ENCODE data around the gene RUBCNL.
"Not testable (repeated sequence)": the region's sequence is repeated elsewhere in the genome, so short reads cannot be mapped to it uniquely, and the experiment has no call there.

RUBCNL gene

DNA sequence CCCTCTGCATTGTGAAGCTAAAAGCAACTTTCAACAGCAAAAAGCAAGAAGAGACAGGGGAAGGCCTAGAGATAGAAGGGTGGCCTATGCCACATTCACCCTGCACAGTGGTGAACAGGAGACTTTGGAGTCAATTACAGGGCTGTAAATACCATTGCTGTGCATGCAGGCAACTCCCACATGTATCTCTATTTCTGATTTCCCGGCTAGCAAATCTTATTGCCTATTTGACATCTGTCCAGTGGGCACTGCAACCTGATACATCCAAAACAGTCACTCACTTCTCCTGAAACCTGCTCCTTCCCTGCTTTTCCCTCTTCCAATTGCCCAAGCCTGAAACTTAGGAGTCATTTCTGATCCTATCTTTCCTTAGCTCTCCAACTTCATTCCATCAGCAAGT, 13.4 kb downstream of the RUBCNL start:
- DNase-seq, result no peak

DNA sequence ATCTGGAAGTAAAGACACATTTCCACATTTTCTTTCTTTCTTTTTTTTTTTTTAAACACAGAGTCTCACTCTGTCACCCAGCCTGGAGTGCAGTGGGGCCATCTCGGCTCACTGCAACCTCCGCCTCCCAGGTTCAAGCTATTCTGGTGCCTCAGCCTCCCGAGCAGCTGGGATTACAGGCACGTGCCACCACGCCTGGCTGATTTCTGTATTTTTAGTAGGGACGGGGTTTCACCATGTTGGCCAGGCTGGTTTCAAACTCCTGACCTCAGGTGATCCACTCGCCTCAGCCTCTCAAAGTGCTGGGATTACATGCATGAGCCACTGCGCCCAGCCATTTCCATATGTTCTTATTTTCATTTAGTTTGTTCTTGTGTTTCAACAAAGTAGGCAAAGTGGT, 14.1 kb downstream of the RUBCNL start:
- DNase-seq, result not testable (repeated sequence)

DNA sequence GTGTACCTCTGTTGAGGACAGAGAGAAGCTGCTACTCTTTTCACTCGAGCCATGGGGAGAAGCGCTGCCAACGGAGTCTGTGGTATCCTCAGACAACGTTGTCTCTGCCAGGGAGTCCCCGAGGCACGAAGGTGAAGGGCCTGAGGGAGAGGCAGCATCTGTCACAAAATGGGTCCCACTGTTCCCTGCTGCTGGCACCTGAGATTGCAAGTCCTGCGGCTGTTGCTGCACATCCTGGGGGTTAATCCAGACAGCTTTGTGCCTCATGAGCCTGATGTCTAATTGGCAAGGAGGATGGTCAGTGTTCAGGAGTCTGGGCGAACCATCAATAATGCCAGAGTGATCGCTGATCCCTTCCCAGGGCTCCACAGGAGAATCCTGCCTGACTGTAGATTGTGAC, 15.0 kb downstream of the RUBCNL start:
- DNase-seq, result no peak

DNA sequence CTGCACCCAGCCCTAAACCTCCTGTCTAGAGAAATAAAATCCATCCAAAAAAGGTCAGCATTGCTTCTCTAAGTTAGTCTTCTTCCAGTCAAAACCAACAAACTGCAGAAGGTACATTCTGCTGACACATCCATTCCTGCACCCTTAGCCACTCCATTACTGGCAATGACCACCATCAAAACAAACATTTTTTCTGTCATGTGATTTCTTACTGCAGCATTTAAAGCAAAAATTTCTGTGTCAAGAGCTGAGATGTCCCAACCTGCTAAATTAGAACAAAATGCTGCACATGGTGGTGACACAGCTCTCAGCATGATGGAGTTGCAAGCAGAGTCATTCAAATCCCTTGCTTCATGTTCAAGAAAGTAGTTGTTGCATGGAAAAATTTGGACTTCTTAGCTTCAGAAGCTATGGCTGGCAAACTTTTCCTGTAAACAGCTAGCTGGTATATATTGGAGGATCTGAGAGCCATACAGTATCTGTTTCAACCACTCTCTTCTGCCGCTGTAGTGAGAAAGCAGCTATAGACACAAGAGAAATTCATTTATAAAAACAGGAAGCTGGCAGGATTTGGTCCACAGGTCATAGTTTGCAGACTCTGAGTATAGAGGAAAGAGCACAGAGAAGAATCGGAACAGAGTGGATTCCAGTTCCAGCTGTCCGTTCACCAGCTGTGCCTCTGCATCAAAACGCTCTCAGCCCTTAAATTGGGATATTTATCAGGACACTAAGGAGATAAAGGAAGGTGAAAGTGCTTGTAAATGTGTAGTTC, 17.4 kb downstream of the RUBCNL start:
- DNase-seq, result no peak

DNA sequence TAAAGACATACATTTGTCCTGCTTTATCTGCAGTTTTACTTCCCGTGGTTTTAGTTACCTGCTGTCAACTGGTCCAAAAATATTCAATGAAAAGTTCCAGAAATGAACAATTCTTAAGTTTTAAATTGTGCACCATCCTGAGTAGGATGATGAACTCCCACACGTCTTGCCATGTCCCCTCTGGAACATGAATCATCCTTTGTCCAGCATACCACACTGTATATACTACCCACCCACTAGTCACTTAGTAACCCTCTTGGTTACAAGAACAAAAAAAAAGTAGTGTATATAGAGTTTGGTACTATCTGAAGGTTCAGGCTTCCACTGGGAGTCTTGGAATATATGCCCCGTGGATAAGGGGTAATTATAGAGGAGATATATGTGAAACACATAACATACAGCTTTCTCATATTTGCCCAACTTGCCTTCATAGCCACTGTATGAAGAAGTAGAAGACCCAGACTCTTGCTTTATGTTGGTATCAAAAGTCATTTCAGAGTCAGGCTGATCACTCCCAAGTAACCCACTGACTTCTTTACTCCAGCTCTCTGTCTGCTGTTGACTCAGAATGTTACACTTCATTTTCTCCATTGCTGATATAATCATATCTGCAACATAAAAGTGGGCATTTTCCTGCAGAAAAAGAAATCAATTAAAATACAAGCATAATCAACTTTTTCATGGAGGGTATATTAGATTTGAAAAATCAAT, 19.3 kb downstream of the RUBCNL start:
- no peak for DNase-seq

DNA sequence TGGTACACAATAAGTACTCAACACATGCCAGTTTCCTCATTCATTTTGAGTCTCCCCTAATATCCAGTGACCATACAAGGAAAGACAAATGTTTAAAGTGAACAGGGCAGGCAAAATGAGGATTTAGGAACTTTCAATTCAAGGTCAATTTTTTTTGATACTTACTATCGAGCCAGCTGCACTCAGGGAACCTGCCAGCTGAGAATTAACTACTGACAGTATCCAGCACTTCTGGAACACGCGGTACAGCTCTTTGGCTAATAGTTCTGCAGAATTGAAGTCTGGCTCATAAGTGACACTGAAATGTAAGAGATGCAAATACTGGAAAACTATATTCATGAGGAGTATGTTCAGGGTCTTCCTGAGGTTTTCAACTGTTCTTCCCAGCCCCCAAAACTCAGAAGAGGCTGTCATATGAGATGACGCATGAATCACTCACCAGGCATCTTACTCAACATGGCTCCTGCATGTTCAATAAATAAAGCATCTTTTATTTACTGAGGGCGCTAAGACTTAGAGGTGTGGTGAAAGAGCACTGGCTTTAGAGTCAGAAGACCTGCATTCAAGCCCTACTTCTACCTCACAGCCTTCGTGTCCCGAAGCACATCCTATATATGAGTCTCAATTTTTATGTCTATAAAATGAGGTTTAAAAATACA, 25.6 kb downstream of the RUBCNL start:
- DNase-seq, result no peak

DNA sequence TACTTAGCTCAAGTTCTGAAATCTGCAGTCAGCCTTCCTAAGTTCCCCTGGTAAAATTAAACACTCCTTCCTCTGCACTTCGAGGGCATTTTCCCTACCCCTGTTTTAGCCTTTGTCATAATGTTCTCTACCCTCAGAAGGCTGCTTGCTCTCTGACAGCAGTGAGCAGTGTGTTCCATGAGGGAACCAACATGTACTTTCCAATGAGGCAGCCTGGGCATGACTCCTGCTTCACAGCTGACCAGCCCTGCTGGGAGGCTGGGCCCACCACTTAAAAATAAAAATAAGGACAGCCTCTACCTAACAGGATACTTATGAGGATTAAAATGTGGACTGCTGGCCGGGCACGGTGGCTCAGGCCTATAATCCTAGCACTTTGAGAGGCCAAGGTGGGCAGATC, 26.4 kb downstream of the RUBCNL start:
- DNase-seq, result no peak

DNA sequence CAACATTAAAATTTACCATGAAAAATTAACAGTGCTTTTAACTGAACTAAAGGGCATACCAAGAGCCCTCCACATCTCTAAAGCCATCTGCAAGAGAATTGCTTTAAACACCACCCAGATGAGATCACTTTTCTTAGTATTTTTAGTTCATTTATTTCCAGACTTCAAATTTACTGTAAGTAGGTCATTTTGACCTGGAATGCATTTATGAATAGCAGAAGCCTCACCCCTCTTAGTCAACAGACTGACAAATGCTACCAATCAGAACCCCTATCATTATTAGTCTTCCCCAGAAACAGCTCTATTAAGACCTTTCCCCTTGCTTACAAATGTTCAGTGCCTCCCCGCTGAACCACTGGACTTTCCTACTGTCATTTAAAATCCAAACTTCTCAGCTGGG, 27.3 kb downstream of the RUBCNL start:
- DNase-seq, result no peak

DNA sequence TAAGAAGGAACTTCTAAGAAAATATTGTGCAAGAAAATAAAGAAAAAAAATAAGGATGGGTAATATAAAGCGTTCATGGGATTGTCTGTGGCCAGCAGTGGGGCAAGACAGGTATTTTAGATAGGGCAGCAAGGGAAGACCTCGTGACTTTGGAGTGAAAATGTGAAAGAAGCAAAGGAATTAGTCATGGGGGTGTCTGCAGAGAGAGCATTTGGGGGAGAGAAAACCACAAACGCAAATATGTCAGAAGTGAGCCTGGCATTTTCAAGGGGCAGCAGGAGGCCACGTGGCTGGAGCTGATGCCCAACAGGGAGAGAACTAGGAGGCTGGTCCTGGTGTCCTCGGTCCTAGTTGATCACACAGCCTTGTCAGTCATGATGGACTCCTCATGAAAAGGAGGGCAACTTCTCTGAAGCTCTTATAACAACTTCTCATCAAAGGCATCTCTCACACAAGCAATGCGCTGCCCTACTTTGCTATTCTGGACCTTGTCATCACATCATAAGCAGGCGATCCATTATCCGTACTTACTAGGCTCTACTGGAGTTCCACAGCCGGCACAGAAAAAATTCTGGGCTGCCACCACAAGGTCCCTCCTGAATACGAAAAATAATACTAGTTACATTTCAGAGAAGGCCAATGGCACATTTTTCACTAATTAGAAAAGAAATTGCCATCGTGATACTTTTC, 31.0 kb downstream of the RUBCNL start:
- DNase-seq, result no peak

DNA sequence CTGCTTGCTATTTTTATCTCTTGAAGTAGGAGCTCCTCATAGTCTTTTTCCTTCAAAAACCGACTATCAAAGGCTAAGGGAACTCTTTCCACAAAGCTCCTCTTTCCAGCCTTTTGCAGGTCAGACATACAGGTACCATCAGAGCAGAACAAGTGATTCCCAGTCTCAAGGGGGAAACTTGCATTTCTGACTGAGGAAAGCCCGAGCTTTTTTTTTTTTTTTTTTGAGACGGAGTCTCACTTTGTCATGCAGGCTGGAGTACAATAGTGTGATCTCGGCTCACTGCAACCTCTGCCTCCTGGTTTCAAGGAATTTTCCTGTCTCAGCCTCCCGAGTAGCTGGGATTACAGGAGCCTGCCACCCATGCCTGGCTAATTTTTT, 32.0 kb downstream of the RUBCNL start:
- DNase-seq, result no peak

DNA sequence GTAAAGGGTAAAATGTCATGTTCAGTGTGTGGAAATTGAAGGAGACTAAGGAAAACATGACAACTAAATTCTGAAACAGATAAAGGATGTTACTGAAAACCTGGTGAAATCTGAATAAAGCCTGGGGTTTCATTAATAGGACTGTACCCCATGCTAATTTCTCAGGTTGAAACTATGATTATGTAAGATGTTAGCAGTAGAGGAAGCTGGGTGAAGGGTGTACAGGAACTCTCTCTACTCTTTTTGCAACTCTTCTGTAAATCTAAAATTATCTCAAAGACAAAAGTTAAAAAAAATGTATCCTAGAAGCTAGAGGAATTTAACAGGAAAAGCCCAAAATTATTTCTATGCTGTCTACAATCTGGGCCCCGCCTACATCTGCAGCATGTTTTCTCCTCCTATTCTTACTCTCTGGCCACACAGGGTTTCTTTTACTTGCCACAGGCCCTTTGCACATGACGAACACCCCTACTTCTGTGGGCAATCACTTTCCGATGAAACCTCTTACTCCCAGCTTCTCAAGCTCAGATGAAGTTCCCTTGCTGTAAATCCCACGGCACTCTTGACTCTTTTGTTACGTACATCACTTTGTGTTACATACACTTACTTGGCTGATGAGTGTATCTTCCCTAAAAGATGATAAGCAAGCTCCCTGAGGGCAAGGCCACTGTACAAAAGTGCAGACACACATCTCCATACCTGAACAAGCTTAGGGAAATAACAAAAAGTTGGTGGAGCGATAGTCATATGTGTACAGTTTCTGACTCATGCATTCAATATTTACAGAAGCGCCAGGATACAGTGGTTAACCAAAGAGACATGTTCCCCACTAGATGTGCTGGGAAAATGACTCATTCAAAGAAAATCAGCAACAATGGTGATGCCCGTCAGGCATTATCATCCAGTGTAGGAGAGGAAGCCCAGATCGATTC, 32.6 kb downstream of the RUBCNL start:
- peak; percentile 43 for DNase-seq

DNA sequence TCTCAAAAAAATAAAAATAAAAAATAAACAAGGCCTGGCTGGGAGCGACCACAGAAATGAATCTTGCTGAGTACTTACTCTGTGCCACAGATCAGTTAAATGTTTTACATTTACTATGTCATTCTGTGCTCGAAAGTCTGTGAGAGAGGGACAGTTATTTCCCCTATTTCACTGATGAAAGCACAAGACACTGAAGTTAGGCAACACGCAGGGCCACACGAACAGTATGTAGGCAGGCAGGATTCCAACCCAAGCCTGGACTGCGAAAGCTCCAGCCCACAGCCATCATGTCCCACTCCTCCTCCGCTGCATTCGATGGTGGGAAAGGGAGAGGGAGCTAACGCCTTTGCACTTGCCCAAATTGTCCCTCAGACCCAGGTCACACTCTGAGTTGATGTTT, 34.2 kb downstream of the RUBCNL start:
- DNase-seq, result no peak

DNA sequence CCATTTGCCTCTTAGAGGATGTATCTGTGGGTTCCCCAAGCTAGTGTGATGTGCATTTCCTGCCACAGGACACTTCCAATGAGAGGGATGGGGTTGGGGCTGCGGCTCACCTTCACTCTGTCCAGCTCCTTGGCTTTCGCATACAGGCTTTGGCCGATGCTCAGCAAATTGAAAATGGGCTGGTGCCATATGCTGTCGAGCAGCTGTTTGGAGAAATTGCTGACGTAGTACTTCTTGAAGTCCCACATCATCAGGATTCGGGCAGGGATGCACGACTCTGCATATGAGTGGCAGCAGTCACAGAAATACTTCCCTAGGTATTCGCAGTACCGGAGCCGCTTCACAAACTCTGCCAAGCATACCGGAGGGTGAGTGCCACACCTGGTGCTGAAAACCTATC, 37.0 kb downstream of the RUBCNL start:
- DNase-seq, result no peak

DNA sequence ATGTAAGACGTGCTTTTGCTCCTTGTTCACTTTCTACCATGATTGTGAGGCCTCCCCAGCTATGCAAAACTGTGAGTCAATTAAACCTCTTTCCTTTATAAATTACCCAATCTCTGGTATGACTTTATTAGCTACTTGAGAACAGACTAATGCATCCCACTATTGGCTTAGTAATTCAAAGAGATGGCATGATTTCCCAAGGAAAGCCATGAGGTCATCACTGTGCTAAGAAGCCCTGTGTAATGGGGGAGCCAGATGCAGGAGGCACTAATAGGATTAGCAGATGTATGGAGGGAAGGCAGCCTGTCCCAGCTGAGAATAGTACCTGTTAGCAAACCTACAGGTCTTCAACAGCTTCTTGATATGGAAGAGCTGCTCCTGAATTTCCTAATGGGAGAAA, 38.1 kb downstream of the RUBCNL start:
- no peak for DNase-seq

DNA sequence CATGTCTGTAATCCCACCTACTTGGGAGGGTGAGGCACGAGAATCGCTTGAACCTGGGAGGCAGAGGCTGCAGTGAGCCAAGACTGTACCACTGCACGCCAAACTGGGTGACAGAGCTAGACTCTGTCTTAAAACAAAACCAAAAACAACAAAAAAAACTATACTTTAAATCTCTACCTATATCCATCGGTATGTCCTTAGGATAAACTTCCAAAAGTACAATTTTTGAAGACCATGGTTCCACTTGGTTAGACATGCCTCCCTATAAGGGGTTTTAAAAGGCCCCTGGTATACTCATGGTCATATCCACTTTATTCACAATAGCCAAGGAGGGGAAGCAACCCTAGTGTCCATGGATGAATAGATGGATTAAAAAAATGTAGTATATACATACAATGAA, 39.8 kb downstream of the RUBCNL start:
- no peak for DNase-seq

DNA sequence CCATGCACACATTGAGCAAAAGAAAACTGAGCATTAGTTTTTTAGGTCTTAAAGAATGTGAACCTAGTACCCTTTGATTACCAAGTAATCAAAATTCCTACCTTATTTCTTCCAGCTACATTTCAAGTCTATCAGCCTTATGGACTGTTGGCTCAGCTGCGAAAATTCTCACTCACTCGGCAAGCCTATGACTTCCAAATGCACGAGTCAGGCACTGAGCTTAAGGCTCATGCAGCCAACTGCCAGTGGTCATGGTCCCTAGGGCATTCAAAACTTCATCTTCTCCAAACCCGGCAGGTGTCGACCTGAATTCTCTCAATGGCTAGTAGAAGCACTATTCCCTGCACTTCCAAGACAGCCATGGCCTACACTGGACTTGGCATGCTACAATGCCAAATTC, 41.2 kb downstream of the RUBCNL start:
- DNase-seq, result no peak

DNA sequence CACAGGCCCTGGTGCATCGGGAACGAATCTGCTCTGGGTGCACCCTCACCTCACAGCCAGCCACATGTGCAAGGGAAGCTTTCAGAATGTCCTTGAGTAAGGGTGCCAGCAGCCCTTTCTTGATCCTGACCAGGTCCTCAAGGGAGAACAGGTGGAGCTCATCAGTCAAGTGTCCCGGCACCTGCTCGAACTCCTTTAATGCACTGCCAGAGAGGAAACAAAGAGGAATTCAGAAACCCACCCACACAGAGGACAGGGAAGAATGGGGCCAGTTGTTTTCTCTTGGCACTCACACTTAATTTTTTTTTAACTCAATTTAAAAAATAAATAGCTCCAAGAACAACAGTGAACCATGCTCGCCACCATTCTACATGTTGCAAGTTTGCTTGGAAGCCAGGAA, 41.7 kb downstream of the RUBCNL start:
- no peak for DNase-seq

DNA sequence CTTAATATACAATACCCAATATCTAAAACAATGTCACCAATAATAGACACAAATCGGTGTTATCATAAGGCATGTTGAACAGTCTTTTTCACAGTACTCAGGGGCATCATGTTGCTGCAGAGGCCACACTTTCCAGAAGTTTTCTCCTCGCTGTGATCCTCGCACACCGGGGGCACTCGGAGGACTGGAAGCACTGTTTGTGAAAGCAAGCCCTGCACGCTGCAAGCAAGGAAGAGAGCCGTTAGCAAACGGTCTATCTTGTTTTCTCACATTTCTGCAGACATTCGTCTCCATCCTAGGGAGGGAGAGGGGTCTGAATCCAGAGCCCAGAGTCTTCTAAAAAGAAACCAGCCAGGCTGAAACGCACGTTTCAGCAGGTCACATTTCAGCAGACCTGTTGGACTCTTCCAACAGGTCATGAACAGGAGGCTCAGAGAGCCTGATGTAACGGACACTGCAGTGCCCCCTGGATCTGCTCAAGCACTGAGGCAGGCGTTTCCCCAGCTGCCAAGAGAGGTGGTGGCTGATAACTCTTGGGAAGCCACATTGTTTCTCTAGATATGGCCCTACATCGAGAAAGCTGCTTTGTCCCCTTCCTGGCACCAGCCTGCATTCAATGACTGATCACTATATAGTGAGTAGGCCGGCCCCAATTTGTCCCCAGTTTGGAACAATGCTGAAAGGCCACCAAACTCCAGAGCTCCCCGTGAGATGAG, 43.6 kb downstream of the RUBCNL start:
- no peak for DNase-seq

DNA sequence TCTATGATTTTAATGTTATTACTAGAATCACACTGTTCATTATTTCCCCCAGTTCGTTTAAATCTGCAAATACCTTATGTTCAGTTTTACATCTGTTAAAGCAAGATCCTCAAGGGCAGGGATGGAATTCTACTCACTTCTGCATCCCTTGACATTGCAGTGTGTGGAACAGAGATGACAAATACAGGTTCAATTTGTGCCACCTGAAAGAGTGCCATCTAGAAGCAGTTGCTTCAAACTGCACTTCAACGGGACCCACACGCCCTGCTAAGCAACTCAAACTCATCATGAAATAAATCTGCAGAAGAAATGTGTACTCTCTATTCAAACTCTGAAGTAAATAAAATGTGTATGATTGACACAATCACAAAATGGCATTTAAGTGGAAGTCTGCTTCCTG, 44.5 kb downstream of the RUBCNL start:
- no peak for DNase-seq

DNA sequence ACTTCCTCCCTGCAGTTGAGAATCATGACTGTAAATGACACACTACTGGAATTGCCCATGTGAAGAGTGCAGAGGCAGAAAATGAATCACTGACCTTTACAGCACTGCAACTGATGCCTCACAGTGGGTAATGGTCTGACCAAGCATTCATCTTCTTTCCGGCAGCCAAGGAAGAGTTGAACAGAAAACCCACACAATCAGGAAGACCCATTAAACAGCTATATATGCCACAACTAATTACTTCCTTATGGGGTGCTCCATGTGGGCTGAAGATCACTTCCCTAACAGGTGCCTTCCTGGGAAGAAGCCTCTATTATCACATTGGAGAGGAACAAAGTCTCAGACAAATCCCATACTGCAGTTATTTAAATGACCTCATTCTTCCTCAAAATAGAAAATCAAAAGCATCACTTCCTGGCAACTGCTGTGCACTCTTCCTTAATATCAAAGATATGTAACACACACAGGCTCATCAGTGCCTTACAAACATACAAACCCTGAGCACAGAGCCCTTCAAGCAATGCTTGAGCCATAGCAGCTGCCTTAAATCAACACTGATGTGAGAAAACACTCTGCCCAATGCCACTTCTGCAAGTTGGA, 45.8 kb downstream of the RUBCNL start:
- peak; percentile 62 for DNase-seq

DNA sequence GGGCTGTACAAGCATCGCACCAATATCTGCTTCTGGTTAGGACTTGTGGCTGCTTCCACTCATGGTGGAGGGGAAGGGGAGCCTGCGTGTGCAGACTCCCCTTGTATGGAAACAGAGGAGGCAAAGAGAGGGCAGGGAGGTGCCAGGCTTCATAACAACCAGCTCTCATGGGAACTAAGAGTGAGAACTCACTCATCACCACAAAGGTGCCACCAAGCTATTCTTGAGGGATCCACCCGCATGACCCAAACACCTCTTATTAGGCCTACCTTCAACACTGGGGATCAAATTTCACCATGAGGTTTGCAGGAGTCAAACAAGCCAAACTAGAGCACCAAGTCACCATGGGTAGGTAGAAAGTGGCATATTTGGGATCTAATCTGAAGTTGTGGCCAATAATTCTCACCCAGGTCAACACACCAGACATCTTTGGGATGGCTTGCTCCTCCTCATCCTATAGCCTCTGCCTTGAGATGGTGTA, 46.4 kb downstream of the RUBCNL start:
- DNase-seq, result peak; percentile 26
